WERI-Rb-1 (cell line): Measurements from ENCODE around the gene BIN2.
"Not testable (repeated sequence)": the region's sequence is repeated elsewhere in the genome, so short reads cannot be mapped to it uniquely, and the experiment has no call there.

Source experiments
- DNase-seq: peaks from one replicate; pipeline ENCODE4 v3.0.0-alpha.2; 2020
- H3K27ac ChIP-seq: fragments of 250-450 bp; sonication (Bioruptor Pico); 2 replicates; pipeline ENCODE4 v1.5.1; 2020; ENCODE audit warnings: mild to moderate bottlenecking, moderate library complexity
- H3K27me3 ChIP-seq: fragments of 250-450 bp; sonication (Bioruptor Pico); 2 replicates; pipeline ENCODE4 v1.5.1; 2021; ENCODE audit warnings: mild to moderate bottlenecking, low read depth, moderate library complexity; ENCODE audit not compliant: insufficient read depth, severe bottlenecking
- H3K36me3 ChIP-seq: fragments of 250-450 bp; sonication (Bioruptor Pico); 2 replicates; pipeline ENCODE4 v1.5.1; 2020; ENCODE audit warnings: mild to moderate bottlenecking, moderate library complexity
- H3K4me3 ChIP-seq: 2 replicates; pipeline ENCODE4 v1.5.1; 2011; ENCODE audit warnings: low read depth, mild to moderate bottlenecking, control low read depth, low read length
- H3K9me3 ChIP-seq: fragments of 250-450 bp; sonication (Bioruptor Pico); 2 replicates; pipeline ENCODE4 v1.5.1; 2021; ENCODE audit warnings: mild to moderate bottlenecking, moderate library complexity; ENCODE audit not compliant: severe bottlenecking
- TF ChIP-seq, protein P1 (sequence below): IDR thresholded peaks from 2 replicates; pipeline ENCODE4 v1.5.1; 2011; ENCODE audit warnings: low read depth, mild to moderate bottlenecking, control low read depth, inconsistent platforms, low read length

BIN2 gene

DNA sequence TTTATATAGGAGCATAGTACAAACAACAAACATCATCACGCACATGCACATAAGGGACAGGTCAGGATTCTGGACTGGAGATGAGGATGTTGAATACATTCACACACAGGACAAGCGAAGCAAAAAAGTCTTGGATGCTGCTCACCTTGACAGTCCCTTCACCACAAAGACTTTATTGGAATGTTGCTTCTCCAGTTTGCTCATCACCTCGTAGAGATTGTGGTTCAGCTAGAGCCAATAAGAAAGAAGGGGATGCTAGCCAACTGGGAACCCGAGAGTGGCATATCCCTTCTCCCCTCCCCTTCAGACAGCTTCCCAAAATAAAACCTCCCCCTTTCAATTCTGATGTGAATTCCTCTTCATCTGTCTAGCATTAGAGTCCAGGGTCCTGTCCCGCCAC, 28.3 kb downstream of the BIN2 start:
- H3K27me3 ChIP-seq: no peaks in the 10 kb centered on the region
- H3K4me3 ChIP-seq: no peak overlapping the region
- TF ChIP-seq, protein P1, sequence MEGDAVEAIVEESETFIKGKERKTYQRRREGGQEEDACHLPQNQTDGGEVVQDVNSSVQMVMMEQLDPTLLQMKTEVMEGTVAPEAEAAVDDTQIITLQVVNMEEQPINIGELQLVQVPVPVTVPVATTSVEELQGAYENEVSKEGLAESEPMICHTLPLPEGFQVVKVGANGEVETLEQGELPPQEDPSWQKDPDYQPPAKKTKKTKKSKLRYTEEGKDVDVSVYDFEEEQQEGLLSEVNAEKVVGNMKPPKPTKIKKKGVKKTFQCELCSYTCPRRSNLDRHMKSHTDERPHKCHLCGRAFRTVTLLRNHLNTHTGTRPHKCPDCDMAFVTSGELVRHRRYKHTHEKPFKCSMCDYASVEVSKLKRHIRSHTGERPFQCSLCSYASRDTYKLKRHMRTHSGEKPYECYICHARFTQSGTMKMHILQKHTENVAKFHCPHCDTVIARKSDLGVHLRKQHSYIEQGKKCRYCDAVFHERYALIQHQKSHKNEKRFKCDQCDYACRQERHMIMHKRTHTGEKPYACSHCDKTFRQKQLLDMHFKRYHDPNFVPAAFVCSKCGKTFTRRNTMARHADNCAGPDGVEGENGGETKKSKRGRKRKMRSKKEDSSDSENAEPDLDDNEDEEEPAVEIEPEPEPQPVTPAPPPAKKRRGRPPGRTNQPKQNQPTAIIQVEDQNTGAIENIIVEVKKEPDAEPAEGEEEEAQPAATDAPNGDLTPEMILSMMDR: no peak
- H3K36me3 ChIP-seq: no peaks in the 10 kb centered on the region
- no peak for DNase-seq
- no peak overlapping the region for H3K27ac ChIP-seq
- H3K9me3 ChIP-seq: no peaks in the 10 kb centered on the region

GRCh38 chr12:51294097-51294496, 29.9 kb downstream of the BIN2 start:
- H3K27ac ChIP-seq, H3K36me3 ChIP-seq, H3K27me3 ChIP-seq, H3K9me3 ChIP-seq, DNase-seq, H3K4me3 ChIP-seq: not testable (repeated sequence)

GRCh38 chr12:51293696-51294095, 30.3 kb downstream of the BIN2 start:
- TF ChIP-seq, protein P1: no peak
- Histone ChIP-seq H3K27me3 (no peaks in the 10 kb centered on the region), H3K9me3 (no peaks in the 10 kb centered on the region), H3K27ac (no peak overlapping the region), H3K4me3 (no peak overlapping the region), H3K36me3 (no peaks in the 10 kb centered on the region)
- DNase-seq: no peak

- H3K27ac ChIP-seq, H3K27me3 ChIP-seq, H3K9me3 ChIP-seq, DNase-seq, H3K36me3 ChIP-seq, H3K4me3 ChIP-seq: not testable (repeated sequence)
Observed at GRCh38 chr12:51291603-51292513, 32.1 kb downstream of the BIN2 start.

DNA sequence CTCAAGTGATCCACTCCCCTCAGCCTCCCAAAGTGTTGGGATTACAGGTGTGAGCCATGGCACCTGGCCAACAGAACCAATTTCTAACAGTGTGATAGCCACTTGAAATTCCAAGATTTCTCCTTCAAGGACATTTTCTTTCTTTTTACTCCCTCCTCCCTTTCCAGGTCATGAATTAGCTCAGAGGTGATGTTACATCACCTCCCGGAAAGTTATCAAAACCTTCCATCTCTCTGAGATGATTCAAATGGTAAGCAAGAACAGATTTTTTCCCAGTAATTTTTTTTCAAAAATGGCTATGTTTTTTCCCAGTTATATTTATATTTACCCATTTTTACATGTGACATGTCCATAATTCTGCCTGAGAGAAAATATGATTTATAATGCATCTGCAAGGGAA, 38.1 kb downstream of the BIN2 start:
- no peak for DNase-seq
- Histone ChIP-seq H3K9me3 (no peaks in the 10 kb centered on the region), H3K36me3 (no peaks in the 10 kb centered on the region), H3K4me3 (no peak overlapping the region), H3K27ac (no peak overlapping the region), H3K27me3 (no peaks in the 10 kb centered on the region)
- TF ChIP-seq, protein P1: no peak

DNA sequence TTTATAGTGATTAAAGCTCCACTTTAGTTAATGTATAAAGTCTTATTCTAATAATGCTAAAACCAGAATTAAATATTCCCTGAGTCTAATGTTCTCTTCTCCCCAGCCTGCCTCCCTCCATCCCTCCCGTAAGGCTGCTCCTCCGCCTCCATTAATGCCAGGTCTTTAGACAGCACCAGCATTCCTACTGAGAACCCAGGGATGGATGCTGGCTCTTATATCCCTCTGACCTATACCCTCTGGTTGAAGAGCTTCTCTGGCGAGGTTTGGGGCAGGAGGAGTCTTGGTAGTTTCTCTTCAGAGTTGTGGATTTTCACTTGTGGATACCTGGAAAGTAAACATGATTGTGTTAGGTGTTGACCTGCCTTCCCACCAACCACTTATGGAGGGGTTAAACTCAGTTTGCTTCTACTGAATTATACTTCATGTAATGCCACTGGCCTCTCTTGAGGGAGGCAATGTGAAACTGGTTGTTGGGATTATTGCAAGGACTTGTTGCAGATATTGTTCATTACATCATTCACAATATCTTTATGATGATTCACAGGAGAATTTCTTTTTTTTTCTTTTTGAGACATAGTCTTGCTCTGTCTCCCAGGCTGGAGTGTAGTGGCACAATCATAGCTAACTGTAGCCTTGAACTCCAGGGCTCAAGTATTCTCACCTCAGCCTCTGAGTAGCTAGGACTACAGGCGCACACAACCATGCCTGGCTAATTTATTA, 42.6 kb downstream of the BIN2 start:
- Histone ChIP-seq H3K27ac (no peak overlapping the region), H3K27me3 (no peaks in the 10 kb centered on the region), H3K4me3 (no peak overlapping the region), H3K36me3 (no peaks in the 10 kb centered on the region), H3K9me3 (no peaks in the 10 kb centered on the region)
- TF ChIP-seq, protein P1: no peak
- no peak for DNase-seq
